ENCODE results near the gene ACTG1.
A peak's percentile ranks its signal among the peaks of the same experiment; 100 is the strongest.

The ACTG1 gene

GRCh38 chr17:81498953-81499600 lies 13.5 kb downstream of the ACTG1 start:
- no peak for DNase-seq (ENCODE audit: low read depth, low spot score)

GRCh38 chr17:81494626-81495377 lies 17.8 kb downstream of the ACTG1 start:
- no peak for DNase-seq (ENCODE audit: low read depth, low spot score)

GRCh38 chr17:81493198-81494038 lies 19.2 kb downstream of the ACTG1 start:
- no peak for DNase-seq (ENCODE audit: low read depth, low spot score)

GRCh38 chr17:81492706-81493105 lies 19.9 kb downstream of the ACTG1 start:
- no peak for DNase-seq (ENCODE audit: low read depth, low spot score)

GRCh38 chr17:81492202-81492601 lies 20.4 kb downstream of the ACTG1 start:
- DNase-seq (ENCODE audit: low read depth, low spot score): no peak

GRCh38 chr17:81491761-81492160 lies 20.8 kb downstream of the ACTG1 start:
- no peak for DNase-seq (ENCODE audit: low read depth, low spot score)

- no peak for DNase-seq (ENCODE audit: low read depth, low spot score)
Measured at GRCh38 chr17:81491181-81491581, 21.4 kb downstream of the ACTG1 start.

- DNase-seq (ENCODE audit: low read depth, low spot score): no peak
Measured at GRCh38 chr17:81489998-81490992, 22.3 kb downstream of the ACTG1 start.

GRCh38 chr17:81489012-81489997 lies 23.3 kb downstream of the ACTG1 start:
- no peak for DNase-seq (ENCODE audit: low read depth, low spot score)

GRCh38 chr17:81488276-81488860 lies 24.2 kb downstream of the ACTG1 start:
- no peak for DNase-seq (ENCODE audit: low read depth, low spot score)

- DNase-seq (ENCODE audit: low read depth, low spot score): peak; percentile 92
Measured at GRCh38 chr17:81487487-81488275, 24.9 kb downstream of the ACTG1 start.

- no peak for DNase-seq (ENCODE audit: low read depth, low spot score)
Measured at GRCh38 chr17:81487089-81487486, 25.5 kb downstream of the ACTG1 start.

GRCh38 chr17:81486199-81486810 lies 26.3 kb downstream of the ACTG1 start:
- no peak for DNase-seq (ENCODE audit: low read depth, low spot score)

- peak; percentile 94 for DNase-seq (ENCODE audit: low read depth, low spot score)
Measured at GRCh38 chr17:81484195-81484979, 28.2 kb downstream of the ACTG1 start.

GRCh38 chr17:81483862-81484194 lies 28.8 kb downstream of the ACTG1 start:
- DNase-seq (ENCODE audit: low read depth, low spot score): no peak

- DNase-seq (ENCODE audit: low read depth, low spot score): no peak
Measured at GRCh38 chr17:81483085-81483861, 29.3 kb downstream of the ACTG1 start.

GRCh38 chr17:81482673-81483072 lies 29.9 kb downstream of the ACTG1 start:
- DNase-seq (ENCODE audit: low read depth, low spot score): no peak
